ENCODE measurements around the gene TUBB3. TPM values are rescaled to one million over a fixed set of nuclear protein-coding genes. Genes with fewer than 3 reads are reported as not detected.
"Not testable (repeated sequence)": the region's sequence is repeated elsewhere in the genome, so short reads cannot be mapped to it uniquely, and the experiment has no call there.

The TUBB3 gene
- polyA plus RNA-seq, 4 donors, result 6.7 to 18.6 (median 9.8) TPM

DNA sequence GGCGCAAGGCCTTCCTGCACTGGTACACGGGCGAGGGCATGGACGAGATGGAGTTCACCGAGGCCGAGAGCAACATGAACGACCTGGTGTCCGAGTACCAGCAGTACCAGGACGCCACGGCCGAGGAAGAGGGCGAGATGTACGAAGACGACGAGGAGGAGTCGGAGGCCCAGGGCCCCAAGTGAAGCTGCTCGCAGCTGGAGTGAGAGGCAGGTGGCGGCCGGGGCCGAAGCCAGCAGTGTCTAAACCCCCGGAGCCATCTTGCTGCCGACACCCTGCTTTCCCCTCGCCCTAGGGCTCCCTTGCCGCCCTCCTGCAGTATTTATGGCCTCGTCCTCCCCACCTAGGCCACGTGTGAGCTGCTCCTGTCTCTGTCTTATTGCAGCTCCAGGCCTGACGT lies 12.5 kb downstream of the TUBB3 start:
- not testable (repeated sequence) for DNase-seq (ENCODE audit: low read depth in 4 of 4, low spot score in 3 of 4)

DNA sequence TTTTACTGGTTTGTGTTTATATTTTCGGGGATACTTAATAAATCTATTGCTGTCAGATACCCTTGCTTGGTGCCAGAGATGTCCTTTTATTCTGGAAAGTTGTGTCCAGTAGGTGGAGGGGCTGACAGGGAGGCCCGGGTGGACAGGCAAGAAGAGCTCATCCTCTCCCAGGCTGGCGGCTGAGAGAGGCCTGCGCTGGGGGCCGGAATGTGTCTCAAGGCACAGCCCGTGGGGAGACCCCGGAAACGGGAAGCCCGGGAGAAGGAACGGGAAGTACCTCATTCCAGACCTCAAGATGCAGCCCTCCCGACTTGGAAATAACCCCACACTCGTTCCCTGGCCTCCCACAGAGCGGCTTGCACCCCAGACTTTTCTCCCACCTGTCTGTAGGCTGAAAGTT lies 12.9 kb downstream of the TUBB3 start:
- DNase-seq (ENCODE audit: low read depth in 4 of 4, low spot score in 3 of 4), result no peak

- DNase-seq (ENCODE audit: low read depth in 4 of 4, low spot score in 3 of 4), result no peak
These were observed 13.4 kb downstream of the TUBB3 start for GRCh38 chr16:89936508-89936907.

DNA sequence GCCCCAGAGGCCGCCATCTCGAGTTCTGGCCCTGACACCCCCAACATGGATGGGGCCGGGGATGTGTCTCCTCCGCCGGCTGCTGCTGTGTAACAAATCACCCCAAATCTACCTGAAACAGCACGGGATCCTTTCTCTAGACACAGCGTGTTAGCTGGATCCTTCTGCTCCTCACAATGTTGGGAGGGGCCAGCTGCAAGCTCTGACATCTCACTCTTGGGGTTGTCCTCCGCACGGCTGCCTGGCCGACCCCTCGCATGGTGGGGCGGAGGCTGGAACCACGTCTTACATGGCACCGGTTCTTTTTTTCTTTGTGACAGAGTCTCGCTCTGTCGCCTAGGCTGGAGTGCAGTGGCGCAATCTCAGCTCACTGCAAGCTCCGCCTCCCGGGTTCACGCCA lies 13.8 kb downstream of the TUBB3 start:
- no peak for DNase-seq (ENCODE audit: low read depth in 4 of 4, low spot score in 3 of 4)

GRCh38 chr16:89938175-89938885 lies 15.2 kb downstream of the TUBB3 start:
- no peak for DNase-seq (ENCODE audit: low read depth in 4 of 4, low spot score in 3 of 4)

DNA sequence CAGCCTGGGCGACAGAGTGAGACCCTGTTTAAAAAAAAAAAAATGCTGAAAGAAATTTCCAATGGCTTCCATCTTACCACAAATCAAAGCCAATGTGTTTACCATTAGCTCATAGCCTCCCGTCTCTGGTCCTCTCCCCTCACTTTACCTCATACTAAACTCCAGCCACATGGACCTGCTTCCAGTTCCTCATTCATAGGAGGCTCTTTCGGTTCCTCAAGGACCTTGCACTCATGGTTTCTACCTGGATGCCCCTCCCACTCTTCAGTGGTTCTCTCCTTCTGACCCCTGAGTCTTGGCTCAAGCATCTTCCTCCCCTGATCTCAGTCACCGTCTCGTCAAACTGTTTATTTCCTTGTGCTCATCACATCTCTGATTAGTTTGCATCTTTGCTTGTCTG lies 21.6 kb downstream of the TUBB3 start:
- no peak for DNase-seq (ENCODE audit: low read depth in 4 of 4, low spot score in 3 of 4)

DNA sequence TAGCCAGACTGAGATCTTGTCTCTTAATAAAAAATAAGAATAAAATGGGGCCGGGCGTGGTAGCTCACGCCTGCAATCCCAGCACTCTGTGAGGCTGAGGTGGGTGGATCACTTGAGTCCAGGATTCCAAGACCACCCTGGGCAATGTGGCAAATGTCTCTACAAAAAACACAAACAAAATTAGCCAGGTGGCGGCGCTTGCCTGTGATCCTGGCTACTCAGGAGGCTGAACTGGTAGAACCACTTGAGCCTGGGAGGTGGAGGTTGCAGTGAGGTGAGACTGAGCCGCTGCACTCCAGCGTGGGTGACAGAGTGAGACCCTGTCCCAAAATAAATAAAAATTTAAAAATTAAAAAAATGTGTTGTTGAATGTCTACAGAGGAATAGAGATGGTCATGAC lies 22.5 kb downstream of the TUBB3 start:
- DNase-seq (ENCODE audit: low read depth in 4 of 4, low spot score in 3 of 4), result no peak

- DNase-seq (ENCODE audit: low read depth in 4 of 4, low spot score in 3 of 4), result no peak
These were observed 23.4 kb downstream of the TUBB3 start for GRCh38 chr16:89946515-89946914.

- no peak for DNase-seq (ENCODE audit: low read depth in 4 of 4, low spot score in 3 of 4)
These were observed 26.1 kb downstream of the TUBB3 start for GRCh38 chr16:89949121-89949742.

- DNase-seq (ENCODE audit: low read depth in 4 of 4, low spot score in 3 of 4), result no peak
These were observed 26.6 kb downstream of the TUBB3 start for GRCh38 chr16:89949756-89950155.

GRCh38 chr16:89951509-89951908 lies 28.4 kb downstream of the TUBB3 start:
- no peak for DNase-seq (ENCODE audit: low read depth in 4 of 4, low spot score in 3 of 4)

- DNase-seq (ENCODE audit: low read depth in 4 of 4, low spot score in 3 of 4), result no peak
These were observed 28.9 kb downstream of the TUBB3 start for GRCh38 chr16:89952049-89952448.

GRCh38 chr16:89952551-89952950 lies 29.4 kb downstream of the TUBB3 start:
- DNase-seq (ENCODE audit: low read depth in 4 of 4, low spot score in 3 of 4), result no peak

- DNase-seq (ENCODE audit: low read depth in 4 of 4, low spot score in 3 of 4), result no peak
These were observed 30.7 kb downstream of the TUBB3 start for GRCh38 chr16:89953671-89954406.

DNA sequence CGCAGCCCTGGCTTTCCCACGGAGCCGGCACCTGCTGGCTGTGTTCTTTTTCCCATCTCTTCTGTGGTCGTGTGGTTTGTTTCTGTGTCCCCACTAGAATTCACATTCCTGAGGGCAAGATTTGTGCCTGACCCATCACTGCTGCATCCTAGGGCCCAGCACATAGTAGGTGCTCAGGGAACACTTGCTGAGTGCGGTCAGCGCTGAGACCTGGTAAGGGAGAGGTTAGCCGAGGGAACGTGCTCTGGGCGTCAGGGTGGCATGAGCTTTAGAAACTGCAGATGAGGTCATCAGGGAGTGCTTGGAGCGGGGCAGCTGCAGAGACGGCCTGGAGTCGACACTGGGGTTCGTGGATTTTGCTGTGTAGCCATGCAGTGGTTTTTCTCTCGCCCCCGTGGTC lies 31.3 kb downstream of the TUBB3 start:
- DNase-seq (ENCODE audit: low read depth in 4 of 4, low spot score in 3 of 4), result no peak

DNA sequence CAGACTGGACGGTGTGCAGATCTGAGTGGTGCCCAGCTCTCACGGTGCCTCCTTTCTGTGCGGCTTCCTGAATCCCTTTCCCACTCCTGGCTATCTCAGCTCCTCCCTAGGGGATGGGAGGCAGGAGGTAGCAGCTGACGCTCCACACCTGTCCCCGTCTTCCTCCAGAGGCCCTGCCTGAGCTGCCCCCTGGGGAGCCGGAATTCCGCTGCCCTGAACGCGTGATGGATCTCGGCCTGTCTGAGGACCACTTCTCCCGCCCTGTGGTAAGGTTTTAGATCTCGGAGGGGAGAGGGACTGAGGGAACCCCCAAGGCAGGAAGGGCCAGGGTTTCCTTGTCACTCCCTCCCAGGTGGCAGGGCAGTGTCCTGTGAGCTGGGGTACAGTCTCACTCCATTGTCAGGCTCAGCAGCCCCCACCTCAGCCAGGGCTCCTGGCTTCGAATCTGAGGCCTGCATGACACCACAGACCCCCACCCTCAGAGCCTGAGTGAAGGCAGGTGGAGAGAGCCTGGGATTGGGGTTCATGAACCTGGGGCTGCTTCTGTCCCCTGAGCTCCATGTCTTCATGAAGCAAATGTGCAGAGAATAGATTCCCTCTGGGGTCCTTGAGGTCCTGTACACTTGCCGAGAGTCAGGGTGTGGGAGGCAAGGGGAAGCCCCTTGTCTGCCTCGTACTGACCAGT lies 32.0 kb downstream of the TUBB3 start:
- DNase-seq (ENCODE audit: low read depth in 4 of 4, low spot score in 3 of 4), result no peak

GRCh38 chr16:89956505-89957215 lies 33.5 kb downstream of the TUBB3 start:
- no peak for DNase-seq (ENCODE audit: low read depth in 4 of 4, low spot score in 3 of 4)

GRCh38 chr16:89957216-89957785 lies 34.2 kb downstream of the TUBB3 start:
- DNase-seq (ENCODE audit: low read depth in 4 of 4, low spot score in 3 of 4), result no peak

DNA sequence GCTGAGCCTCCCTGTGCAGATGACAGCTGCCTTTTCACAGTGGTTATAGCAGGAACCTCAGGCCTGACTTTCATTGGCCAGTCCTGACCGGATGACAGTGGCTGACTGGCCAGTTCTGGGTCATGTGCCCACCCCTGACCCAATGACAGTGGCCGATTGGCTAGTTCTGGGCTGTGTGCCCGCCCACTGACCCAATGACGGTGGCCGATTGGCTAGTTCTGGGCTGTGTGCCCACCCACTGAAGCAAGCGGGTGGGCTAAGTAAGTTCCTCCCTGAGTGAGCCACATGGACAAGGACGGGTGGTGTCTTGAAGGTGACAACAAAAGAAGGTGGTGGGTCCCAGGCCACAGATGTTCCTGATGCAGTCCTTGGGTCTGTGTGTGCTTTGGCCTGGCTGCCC lies 34.9 kb downstream of the TUBB3 start:
- DNase-seq (ENCODE audit: low read depth in 4 of 4, low spot score in 3 of 4), result no peak

GRCh38 chr16:89958596-89958995 lies 35.5 kb downstream of the TUBB3 start:
- no peak for DNase-seq (ENCODE audit: low read depth in 4 of 4, low spot score in 3 of 4)
